ENCODE measurements around the gene SECISBP2.
"Not testable (repeated sequence)": the region's sequence is repeated elsewhere in the genome, so short reads cannot be mapped to it uniquely, and the experiment has no call there.

Gene SECISBP2

GRCh38 chr9:89309608-89310474 is 8.5 kb upstream of the SECISBP2 start:
- no peak for DNase-seq

DNA sequence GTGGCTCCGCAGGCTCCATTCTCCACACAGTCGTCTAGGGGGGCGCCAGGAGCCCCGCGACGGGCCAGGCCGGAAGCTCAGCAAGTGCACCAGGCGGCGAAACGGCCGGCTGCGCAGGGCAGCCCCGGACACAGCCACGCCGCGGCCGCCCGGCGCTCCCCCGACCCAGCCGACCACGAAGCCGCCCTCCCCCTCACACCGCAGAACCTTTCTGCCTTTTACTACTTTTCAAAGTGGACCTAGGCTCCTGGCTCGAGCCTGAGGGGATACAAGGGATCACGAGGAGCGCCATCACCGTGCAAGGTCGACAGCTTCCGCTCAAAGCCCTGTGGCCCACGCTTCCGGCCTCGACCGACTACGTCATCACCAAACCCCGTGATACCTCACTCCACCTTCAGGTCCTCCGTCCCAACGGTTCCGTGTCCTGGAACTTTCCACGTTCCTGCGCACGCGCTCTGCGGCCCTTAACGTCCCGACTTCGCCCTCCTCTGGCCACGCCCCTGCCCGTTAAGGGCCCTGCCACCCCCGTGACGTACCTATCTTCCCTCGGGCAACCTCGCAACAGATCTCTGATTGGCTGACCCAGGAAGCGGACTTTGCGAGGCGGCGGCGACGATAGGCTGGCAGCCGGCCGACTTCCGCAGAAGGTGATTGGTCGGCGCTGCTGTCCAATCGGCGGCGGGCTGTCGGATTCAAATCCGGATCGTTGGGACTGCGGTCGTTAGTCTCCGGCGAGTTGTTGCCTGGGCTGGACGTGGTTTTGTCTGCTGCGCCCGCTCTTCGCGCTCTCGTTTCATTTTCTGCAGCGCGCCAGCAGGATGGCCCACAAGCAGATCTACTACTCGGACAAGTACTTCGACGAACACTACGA is 7.6 kb upstream of the SECISBP2 start, which contains the start of gene CKS2:
Gene CKS2 (plus strand): TSS at position 721 of the 871 bp plus-strand sequence. CDS start 98 bp downstream, at position 819.
- peak; percentile 100 for DNase-seq

GRCh38 chr9:89311346-89312221 is 6.7 kb upstream of the SECISBP2 start:
- DNase-seq: no peak

DNA sequence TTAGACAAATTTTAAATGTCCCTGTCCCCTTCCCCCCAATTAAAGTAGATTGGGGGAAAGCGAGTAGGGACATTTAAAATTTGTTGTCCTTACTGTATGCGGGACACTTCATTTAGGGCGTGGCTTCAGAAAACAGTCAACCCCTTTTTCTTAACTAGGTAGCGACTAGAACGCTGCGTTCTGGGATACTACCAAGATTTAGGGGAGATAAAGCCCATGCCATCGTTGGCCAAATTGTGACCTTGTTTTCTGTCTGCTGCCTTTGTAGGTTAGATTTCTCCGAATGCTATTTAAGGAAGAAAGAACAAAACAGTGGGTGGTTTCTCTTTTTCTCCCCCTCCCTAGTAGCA is 6.1 kb upstream of the SECISBP2 start:
- DNase-seq: no peak

GRCh38 chr9:89313842-89314241 is 4.5 kb upstream of the SECISBP2 start:
- no peak for DNase-seq

DNA sequence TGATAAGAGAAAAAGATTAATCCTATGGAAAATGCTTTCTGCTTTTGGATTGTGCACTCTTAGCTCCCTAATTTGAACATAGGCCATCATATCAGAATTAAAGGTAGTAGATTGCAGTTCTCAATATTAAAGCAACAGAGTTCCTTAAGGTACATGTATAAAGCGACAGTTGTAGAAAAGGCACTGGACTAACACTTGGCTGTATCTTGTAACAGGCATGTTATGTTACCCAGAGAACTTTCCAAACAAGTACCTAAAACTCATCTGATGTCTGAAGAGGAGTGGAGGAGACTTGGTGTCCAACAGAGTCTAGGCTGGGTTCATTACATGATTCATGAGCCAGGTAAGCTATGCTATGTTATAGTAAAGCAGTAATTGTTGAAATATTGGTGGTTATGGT is 3.3 kb upstream of the SECISBP2 start:
- no peak for DNase-seq

DNA sequence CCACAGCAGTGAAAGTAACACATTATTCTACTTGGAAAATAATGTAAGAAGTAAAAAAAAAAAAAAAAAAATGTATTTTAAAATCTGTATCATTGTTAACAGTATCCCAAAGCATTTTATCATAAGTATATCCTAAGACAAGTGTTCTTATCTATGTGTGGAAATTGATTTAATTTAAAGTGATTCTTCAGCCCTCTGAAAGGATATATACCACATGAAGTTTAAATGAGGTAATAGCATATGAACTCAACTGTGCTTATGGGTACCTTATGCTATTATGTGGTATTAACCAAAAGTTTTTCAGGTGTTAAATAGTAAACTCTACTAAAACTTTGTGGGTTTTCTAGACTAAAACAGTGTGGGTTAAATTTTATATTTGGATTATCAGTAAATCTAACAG is 2.8 kb upstream of the SECISBP2 start:
- no peak for DNase-seq

GRCh38 chr9:89317282-89317681 is 1.0 kb upstream of the SECISBP2 start:
- DNase-seq: no peak

- DNase-seq: no peak
Observed at GRCh38 chr9:89319015-89319905, 960 bp downstream of the SECISBP2 start.

DNA sequence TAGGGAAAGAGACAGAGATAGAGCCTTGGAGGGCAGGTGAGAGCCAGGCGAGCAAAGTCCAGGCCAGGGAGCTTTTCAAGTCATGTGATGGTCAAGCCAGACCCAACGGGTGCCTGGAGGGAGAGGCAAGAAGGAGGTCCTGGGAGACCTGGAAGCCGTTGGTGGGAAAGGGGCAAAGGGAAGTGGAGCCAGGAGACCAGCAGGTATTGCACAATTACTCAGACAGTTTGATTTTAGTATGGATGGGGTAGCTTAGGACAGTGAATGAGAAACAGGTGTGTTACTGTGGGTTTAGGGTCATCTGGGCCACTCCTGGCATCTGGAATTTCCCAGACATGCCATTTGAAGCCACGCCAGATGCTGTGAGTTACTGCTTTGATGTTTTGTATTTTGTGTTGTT is 5.1 kb downstream of the SECISBP2 start:
- DNase-seq: no peak

DNA sequence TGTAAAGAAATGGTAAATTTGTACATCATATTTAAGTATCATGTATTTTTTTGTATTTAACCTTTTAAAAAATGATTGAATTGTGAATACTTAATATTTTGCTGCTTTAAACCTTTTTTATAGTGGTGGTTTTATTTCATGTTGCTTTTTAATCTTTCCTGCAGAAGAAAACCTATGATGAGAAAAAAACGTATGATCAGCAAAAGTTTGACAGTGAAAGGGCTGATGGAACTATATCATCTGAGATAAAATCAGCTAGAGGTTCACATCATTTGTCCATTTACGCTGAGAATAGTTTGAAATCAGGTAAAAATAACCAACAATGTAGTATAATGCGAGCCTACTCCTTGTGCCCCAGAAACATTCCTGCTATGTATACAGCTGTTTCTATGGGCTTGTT is 7.4 kb downstream of the SECISBP2 start:
- DNase-seq: no peak

DNA sequence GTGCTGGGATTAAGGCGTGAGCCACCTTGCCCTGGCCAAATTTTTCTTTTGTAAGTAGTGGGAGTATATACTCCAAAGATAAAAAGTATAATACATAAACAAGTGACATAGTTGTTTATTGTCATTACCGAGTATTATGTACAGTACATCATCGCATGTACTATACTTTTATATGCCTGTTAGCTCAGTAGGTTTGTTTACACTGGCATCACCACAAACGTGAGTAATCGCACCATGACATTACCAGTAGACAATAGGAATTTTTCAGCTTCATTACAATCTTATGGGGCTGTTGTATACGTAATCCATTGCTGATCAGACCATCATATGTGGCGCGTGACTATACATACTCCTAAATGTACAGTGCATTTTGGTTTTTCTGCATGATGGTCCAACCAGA is 9.8 kb downstream of the SECISBP2 start:
- DNase-seq: no peak

DNA sequence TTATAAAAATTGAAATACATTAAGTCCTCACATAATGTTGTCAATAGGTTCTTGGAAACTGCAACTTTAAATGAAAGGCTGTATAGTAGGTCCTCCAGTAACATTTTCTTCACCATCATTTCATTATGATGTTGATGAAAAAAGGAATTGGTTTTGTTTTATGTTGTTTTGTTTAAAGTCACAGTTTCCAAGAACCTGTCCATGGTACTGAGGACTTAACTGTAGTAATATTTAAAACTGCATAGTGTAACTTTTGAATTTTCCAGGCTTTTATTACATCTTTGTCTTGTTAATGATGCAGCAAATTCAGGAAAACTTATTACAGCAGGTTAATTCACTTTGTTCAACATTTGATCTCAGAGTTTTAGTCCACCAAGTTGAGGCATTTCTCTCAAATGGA is 11.6 kb downstream of the SECISBP2 start:
- no peak for DNase-seq

- DNase-seq: no peak
Observed at GRCh38 chr9:89330513-89330912, 12.2 kb downstream of the SECISBP2 start.

GRCh38 chr9:89339807-89340206 is 21.5 kb downstream of the SECISBP2 start:
- no peak for DNase-seq

DNA sequence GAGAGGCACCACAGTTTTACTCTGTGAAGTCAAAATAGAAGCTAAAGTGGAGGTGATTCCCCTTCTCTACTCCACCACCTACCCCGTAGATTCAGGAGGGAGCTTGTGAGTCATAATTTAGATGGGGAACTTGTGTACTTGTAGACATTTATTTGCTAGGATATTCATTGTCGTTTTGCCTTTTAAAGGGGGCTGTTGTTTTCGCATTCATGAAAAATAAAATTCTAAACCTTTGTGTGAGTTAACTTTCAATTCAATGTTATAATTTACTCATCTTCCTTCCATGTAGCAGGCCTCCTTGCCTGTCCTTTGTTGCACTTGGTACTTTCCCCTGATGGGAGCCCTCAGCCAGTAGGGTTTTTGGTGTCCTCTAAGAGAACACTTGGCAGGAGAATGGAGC is 22.0 kb downstream of the SECISBP2 start:
- DNase-seq: no peak

DNA sequence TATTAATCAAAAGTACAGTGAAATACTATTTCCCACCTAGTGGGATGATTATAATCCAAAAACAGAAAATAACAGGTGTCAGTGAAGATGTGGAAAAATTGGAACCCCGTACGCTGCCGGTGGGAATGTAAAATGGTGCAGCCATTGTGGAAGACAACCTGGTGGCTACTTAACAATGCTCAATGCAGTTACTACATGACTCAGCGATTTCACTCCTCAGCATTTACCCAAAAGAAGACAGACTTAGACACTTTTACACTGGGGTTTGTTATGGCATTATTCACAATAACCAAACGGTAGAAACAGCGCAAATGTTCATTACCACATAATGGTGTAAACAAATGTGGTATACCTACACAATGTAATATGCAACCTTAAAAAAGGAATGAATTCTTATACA is 23.9 kb downstream of the SECISBP2 start:
- no peak for DNase-seq

DNA sequence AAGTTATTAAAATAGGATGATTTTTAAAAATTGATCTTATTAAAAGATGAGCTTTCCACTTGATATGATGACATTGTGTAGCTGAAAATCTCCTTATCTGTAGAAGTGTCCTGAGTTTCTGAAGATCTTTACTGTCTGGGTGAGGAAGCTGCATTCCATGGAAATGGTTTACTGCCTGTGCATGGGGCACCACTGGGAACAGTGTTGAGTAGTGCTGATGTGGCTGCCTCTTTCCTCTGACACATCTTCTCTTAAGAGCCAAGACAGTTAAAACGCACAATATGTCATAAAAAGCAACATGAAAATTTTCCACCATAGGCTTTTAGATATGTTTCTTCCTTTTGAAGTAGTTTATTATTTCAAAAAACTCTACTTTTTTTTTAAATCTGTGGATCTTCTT is 24.6 kb downstream of the SECISBP2 start:
- no peak for DNase-seq

DNA sequence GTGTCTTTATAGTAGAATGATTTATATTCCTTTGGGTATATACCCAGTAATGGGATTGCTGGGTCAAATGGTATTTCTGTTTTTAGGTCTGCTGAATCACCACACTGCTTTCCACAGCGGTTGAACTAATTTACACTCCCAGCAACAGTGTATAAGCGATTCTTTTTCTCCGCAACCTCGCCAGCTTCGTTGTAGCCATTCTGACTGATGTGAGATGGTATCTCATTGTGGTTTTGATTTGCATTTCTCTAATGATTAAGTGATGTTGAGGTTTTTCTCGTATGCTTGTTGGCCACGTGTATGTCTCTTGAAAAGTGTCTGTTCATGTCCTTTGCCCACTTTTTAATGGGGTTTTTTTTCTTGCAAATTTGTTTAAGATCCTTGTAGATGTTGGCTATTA is 25.5 kb downstream of the SECISBP2 start:
- not testable (repeated sequence) for DNase-seq

DNA sequence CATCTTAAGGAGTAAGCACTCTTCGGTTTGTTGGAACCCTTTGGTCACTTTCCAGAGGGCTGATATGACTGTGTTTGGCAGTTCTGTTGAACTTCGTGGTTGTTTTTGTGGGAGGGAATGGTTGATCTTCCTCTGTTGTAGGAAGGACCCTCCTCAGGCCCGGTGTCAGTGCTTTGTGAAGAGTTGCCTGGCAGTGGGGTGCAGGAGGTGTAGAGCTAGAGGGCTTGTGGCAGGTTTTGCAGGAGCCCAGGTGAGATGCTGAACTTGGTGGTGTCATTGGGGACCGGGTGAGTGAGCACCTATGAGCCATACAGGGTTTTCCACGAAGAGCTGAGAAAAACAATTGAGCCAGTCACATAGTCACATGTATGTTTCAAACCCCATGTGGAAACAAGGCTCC is 27.2 kb downstream of the SECISBP2 start:
- DNase-seq: no peak

DNA sequence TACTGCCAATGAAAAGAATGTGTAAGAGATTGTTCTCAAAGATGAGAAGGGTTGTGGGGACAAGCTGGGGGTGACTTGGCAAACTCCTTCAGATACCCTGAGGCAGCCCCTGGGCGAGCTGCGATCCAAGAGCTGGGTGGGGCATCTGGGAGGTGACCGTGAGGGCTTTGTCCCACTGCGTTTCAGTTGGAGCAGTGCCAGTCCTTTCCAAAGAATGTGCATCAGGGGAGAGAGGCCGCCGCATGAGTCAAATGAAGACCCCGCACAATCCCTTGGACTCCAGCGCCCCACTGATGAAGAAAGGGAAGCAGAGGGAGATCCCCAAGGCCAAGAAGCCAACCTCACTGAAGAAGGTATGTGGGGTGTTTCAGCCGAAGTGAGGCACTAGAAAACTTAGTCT is 28.4 kb downstream of the SECISBP2 start:
- no peak for DNase-seq

GRCh38 chr9:89347651-89348050 is 29.4 kb downstream of the SECISBP2 start:
- no peak for DNase-seq

Data from CD4-positive, alpha-beta T cell treated with Interleukin-6 for 4 hours (primary cell).